ENCODE results near the gene TSPAN1. TPM values are rescaled to one million over a fixed set of nuclear protein-coding genes. Genes with fewer than 3 reads are reported as not detected.

The TSPAN1 gene
- total RNA-seq, 4 donors from 2014 or later, result 4.1 to 62.8 (median 29.1) TPM

GRCh38 chr1:46193285-46193684, 18.4 kb downstream of the TSPAN1 start:
- no peak overlapping the region for H3K4me3 ChIP-seq
- H3K27me3 ChIP-seq, result no peaks in the 10 kb centered on the region
- intact Hi-C loops (cut with DNase I; ENCODE audit: low total_unique reads), result no loop called here
- TF ChIP-seq POLR2A (IDR thresholded peaks at IDR 0.05) (no peak), CTCF (IDR thresholded peaks at IDR 0.05) (no peak)
- DNase-seq, result no peak
- no peaks in the 10 kb centered on the region for H3K9me3 ChIP-seq
- H3K36me3 ChIP-seq, result no peaks in the 10 kb centered on the region
- H3K27ac ChIP-seq, result no peak overlapping the region
- H3K4me1 ChIP-seq, result no peaks in the 10 kb centered on the region

- no peaks in the 10 kb centered on the region for H3K36me3 ChIP-seq
- intact Hi-C loops (cut with DNase I; ENCODE audit: low total_unique reads), result no loop called here
- DNase-seq, result no peak
- no peaks in the 10 kb centered on the region for H3K9me3 ChIP-seq
- peaks cover 2 to 3% of the 10 kb centered on the region in 2 donors for H3K4me1 ChIP-seq
- H3K27ac ChIP-seq, result no peak overlapping the region
- TF ChIP-seq CTCF (IDR thresholded peaks at IDR 0.05), result no peak
- no peaks in the 10 kb centered on the region for H3K27me3 ChIP-seq
- H3K4me3 ChIP-seq, result no peak overlapping the region
Observed at GRCh38 chr1:46193984-46194570, 19.2 kb downstream of the TSPAN1 start.

- peaks cover 3 to 5% of the 10 kb centered on the region in 2 donors for H3K4me1 ChIP-seq
- TF ChIP-seq POLR2A (IDR thresholded peaks at IDR 0.05) (no peak), CTCF (IDR thresholded peaks at IDR 0.05) (no peak)
- H3K36me3 ChIP-seq, result no peaks in the 10 kb centered on the region
- no peaks in the 10 kb centered on the region for H3K9me3 ChIP-seq
- intact Hi-C loops (cut with DNase I; ENCODE audit: low total_unique reads), result no loop called here
- DNase-seq, result no peak
- no peak overlapping the region for H3K4me3 ChIP-seq
- no peaks in the 10 kb centered on the region for H3K27me3 ChIP-seq
- no peak overlapping the region for H3K27ac ChIP-seq
Observed at GRCh38 chr1:46194641-46195193, 19.8 kb downstream of the TSPAN1 start.

GRCh38 chr1:46196609-46197008, 21.7 kb downstream of the TSPAN1 start:
- no peak for TF ChIP-seq CTCF (IDR thresholded peaks at IDR 0.05)
- no peak for TF ChIP-seq POLR2A (IDR thresholded peaks at IDR 0.05)
- no peaks in the 10 kb centered on the region for H3K9me3 ChIP-seq
- H3K4me1 ChIP-seq, result peaks cover 3 to 5% of the 10 kb centered on the region in 2 donors
- H3K27ac ChIP-seq, result no peak overlapping the region
- H3K27me3 ChIP-seq, result no peaks in the 10 kb centered on the region
- intact Hi-C loops (cut with DNase I; ENCODE audit: low total_unique reads), result no loop called here
- no peak for DNase-seq
- no peak overlapping the region for H3K4me3 ChIP-seq
- H3K36me3 ChIP-seq, result no peaks in the 10 kb centered on the region

GRCh38 chr1:46197560-46197963, 22.7 kb downstream of the TSPAN1 start:
- TF ChIP-seq CTCF (IDR thresholded peaks at IDR 0.05) (no peak), POLR2A (IDR thresholded peaks at IDR 0.05) (no peak)
- H3K4me3 ChIP-seq, result peak overlapping the region; percentile 53 to 75
- no peak for DNase-seq
- no peaks in the 10 kb centered on the region for H3K27me3 ChIP-seq
- H3K4me1 ChIP-seq, result peaks cover 3 to 5% of the 10 kb centered on the region in 2 donors
- intact Hi-C loops (cut with DNase I; ENCODE audit: low total_unique reads), result no loop called here
- H3K9me3 ChIP-seq, result no peaks in the 10 kb centered on the region
- H3K27ac ChIP-seq, result peak overlapping the region; percentile 73 to 77
- H3K36me3 ChIP-seq, result no peaks in the 10 kb centered on the region

All from uterus (tissue), 4 donors.